ENCODE results near the gene KCNRG. TPM values are rescaled to one million over a fixed set of nuclear protein-coding genes. Genes with fewer than 3 reads are reported as not detected.

The KCNRG gene
- total RNA-seq, 2 experiments from 2014 or later, result not detected

DNA sequence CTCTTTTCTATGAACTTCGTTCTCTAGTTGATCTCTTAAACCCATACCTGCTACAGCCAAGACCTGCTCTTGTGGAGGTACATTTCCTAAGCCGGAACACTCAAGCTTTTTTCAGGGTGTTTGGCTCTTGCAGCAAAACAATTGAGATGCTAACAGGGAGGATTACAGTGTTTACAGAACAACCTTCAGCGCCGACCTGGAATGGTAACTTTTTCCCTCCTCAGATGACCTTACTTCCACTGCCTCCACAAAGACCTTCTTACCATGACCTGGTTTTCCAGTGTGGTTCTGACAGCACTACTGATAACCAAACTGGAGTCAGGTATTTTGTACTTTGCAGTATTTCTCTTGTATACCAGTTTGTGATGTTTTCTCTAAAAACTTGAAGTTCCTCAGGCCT is 506 bp downstream of the KCNRG start:
- Mint-ChIP-seq H3K27me3 (ENCODE audit: low read depth) (no peaks in the 10 kb centered on the region), H3K9me3 (peaks cover 2% of the 10 kb centered on the region), H3K4me1 (ENCODE audit: low read depth) (peaks cover 27% of the 10 kb centered on the region), H3K4me3 (no peak overlapping the region), H3K27ac (no peak overlapping the region), H3K36me3 (ENCODE audit: low read depth) (peaks cover 57% of the 10 kb centered on the region)
- CTCF ChIA-PET, result interaction anchor here (0.6 kb wide), 1 partner anchor 14 kb away, joined by 3 read pairs; no protein-coding TSS in a partner anchor
- intact Hi-C loops (cut with micrococcal nuclease), result no loop called here
- DNase-seq, result no peak

DNA sequence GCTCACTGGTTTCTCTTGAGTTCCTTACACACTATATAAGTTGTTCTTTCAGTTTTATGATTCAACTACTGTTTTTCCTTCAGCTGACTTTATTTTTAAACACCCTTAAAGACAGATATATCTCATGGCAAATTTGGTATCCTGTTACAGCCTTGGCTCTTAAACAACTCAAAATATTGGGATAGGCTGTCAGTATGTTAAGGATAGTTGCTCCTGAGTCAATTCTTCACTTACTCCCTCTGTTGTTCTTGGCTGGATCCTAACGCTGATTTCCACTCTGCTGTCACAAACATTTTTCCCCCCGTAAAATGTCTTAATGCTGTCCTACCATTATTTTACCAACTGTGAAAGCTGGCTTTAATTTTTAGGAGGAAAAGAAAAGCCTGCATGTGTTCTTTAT is 1.2 kb downstream of the KCNRG start:
- DNase-seq, result no peak
- H3K36me3 Mint-ChIP-seq (ENCODE audit: low read depth), result peaks cover 50% of the 10 kb centered on the region
- intact Hi-C loops (cut with micrococcal nuclease), result no loop called here
- H3K4me1 Mint-ChIP-seq (ENCODE audit: low read depth), result peaks cover 27% of the 10 kb centered on the region
- no peak overlapping the region for H3K4me3 Mint-ChIP-seq
- H3K27me3 Mint-ChIP-seq (ENCODE audit: low read depth), result no peaks in the 10 kb centered on the region
- no peak overlapping the region for H3K27ac Mint-ChIP-seq
- peaks cover 2% of the 10 kb centered on the region for H3K9me3 Mint-ChIP-seq
- CTCF ChIA-PET, result interaction anchor here (0.6 to 0.7 kb wide), 2 partner anchors 14 to 849 kb away, joined by 3 to 4 read pairs; no protein-coding TSS in a partner anchor

DNA sequence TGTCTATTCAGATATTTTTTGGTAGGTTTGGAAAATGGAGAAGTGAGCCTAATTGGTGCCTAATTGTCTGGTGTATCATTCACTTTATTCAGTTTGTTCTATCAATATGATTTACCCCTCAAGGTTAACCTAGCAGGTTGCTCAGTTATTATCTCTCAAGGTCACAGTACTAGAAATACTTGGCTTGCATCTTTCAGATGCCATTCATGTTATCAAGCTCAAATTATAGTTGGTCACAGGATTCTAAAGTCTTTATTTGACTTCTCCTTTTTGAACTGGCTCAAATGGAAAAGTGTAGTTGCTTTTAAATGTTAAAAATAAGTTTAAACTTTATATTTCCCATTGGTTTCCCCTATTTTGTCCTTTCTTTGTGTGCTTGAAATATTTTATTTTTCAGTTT is 2.6 kb downstream of the KCNRG start:
- H3K27ac Mint-ChIP-seq, result no peak overlapping the region
- H3K36me3 Mint-ChIP-seq (ENCODE audit: low read depth), result peaks cover 36% of the 10 kb centered on the region
- peaks cover 27% of the 10 kb centered on the region for H3K4me1 Mint-ChIP-seq (ENCODE audit: low read depth)
- H3K9me3 Mint-ChIP-seq, result peaks cover 2% of the 10 kb centered on the region
- intact Hi-C loops (cut with micrococcal nuclease), result no loop called here
- H3K27me3 Mint-ChIP-seq (ENCODE audit: low read depth), result no peaks in the 10 kb centered on the region
- DNase-seq, result no peak
- CTCF ChIA-PET, result interaction anchor here (0.6 to 1.1 kb wide), 2 partner anchors 68 to 353 kb away, joined by 3 to 4 read pairs; no protein-coding TSS in a partner anchor
- H3K4me3 Mint-ChIP-seq, result no peak overlapping the region

DNA sequence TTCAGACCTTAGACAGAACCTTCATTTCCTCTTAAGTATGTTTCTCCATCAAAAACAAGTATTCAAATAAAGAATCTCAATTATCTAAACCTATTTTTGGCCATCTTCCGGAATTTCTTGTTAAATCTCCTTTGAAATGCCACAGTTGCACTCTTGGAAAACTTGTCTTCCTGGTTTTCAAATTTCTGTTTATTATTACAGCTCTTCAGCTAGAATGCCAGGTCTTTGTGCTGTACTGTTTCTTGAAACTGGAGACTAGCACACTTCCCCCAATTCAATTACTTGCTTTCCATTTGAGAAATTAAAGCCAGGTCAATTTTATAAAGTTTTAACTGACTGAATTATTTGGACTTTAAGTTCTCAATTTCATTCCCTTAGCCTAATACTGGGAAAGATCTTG is 10.2 kb downstream of the KCNRG start:
- CTCF ChIA-PET, result no interaction called here
- intact Hi-C loops (cut with micrococcal nuclease), result no loop called here
- Mint-ChIP-seq H3K36me3 (ENCODE audit: low read depth) (peaks cover 17% of the 10 kb centered on the region), H3K9me3 (peaks cover 2% of the 10 kb centered on the region), H3K4me1 (ENCODE audit: low read depth) (peaks cover 6% of the 10 kb centered on the region), H3K4me3 (no peak overlapping the region), H3K27ac (no peak overlapping the region), H3K27me3 (ENCODE audit: low read depth) (no peaks in the 10 kb centered on the region)
- no peak for DNase-seq

DNA sequence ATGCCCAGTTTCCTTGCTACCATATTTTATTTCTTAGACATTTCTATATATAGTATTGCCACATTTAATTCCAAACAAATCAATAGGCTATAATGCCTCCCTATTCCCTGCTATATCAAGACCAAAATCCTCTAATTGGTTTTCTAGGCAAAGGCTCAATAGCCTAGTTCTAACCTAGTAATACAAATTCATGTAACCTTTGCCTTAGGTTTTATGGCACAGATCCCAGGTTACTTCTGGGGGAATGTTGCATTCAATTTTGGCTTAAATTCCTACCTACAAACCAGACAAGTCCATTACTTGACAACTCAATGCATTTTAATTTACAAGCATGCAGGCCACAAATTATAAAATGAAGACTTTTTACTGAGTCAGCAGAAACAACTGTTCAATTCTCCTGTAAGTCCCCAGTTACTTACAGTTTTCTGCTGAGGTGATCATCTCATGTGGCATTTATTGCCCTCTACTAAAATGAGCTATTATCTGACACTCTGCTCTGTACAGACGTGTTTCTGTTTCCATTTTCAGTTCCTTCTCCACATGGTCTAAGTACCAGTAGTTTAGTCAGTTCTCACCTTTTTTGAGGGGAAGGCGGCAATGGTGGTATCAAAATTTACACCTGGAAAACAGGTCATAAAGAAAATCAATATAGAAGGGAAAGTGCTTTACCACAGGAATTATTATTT is 11.7 kb downstream of the KCNRG start:
- Mint-ChIP-seq H3K27ac (no peak overlapping the region), H3K36me3 (ENCODE audit: low read depth) (peaks cover 15% of the 10 kb centered on the region)
- CTCF ChIA-PET, result interaction anchor here (0.7 kb wide), 1 partner anchor 262 kb away, joined by 3 read pairs; no protein-coding TSS in a partner anchor

DNA sequence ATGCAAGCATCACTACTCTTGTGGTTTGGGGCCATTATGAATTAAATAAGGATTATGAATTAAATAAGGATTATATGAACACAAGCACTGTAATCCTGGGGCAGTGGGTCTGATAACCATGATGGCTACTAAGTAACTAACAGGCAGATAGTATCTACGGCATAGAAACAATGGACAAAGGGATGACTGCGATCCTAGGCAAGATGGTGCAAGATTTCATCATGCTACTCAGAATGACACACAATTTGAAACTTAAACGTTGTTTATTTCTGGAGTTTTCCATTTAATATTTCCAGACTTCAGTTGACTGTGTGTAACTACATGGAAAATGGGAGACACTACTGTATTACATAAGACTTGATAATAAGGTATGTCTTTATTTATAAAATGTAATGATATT is 15.1 kb downstream of the KCNRG start:
- no peak overlapping the region for H3K27ac Mint-ChIP-seq
- peaks cover 6% of the 10 kb centered on the region for H3K4me1 Mint-ChIP-seq (ENCODE audit: low read depth)
- H3K36me3 Mint-ChIP-seq (ENCODE audit: low read depth), result peaks cover 11% of the 10 kb centered on the region
- DNase-seq, result no peak
- no peaks in the 10 kb centered on the region for H3K9me3 Mint-ChIP-seq
- no peak overlapping the region for H3K4me3 Mint-ChIP-seq
- intact Hi-C loops (cut with micrococcal nuclease), result no loop called here
- CTCF ChIA-PET, result no interaction called here
- no peaks in the 10 kb centered on the region for H3K27me3 Mint-ChIP-seq (ENCODE audit: low read depth)

More for the DNA sequence above, 11.7 kb downstream of the KCNRG start:
- no peak for DNase-seq
- intact Hi-C loops (cut with micrococcal nuclease), result no loop called here
- H3K4me3 Mint-ChIP-seq, result no peak overlapping the region
- no peaks in the 10 kb centered on the region for H3K27me3 Mint-ChIP-seq (ENCODE audit: low read depth)
- H3K9me3 Mint-ChIP-seq, result no peaks in the 10 kb centered on the region
- peaks cover 6% of the 10 kb centered on the region for H3K4me1 Mint-ChIP-seq (ENCODE audit: low read depth)

DNA sequence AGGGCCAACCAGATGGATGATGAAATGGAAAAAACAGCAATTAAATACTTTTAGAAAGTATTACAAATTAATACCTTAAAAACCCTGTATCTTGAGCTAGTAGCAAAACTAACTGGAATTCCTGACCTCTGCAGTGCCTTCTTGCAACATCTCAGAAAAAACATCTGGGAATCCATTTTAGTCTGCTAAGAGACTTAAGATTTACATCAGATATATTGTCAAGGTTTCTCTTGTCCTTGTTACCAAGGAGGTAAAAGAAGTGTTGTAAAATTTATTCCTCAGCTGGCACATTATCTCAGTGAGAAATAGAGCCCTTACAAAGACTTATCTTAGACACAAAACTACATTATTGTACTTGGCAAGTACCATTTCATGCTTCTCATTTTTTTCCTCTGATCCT is 18.5 kb downstream of the KCNRG start:
- peaks cover 3% of the 10 kb centered on the region for H3K36me3 Mint-ChIP-seq (ENCODE audit: low read depth)
- intact Hi-C loops (cut with micrococcal nuclease), result no loop called here
- no peak overlapping the region for H3K27ac Mint-ChIP-seq
- H3K27me3 Mint-ChIP-seq (ENCODE audit: low read depth), result no peaks in the 10 kb centered on the region
- H3K9me3 Mint-ChIP-seq, result no peaks in the 10 kb centered on the region
- DNase-seq, result no peak
- no peak overlapping the region for H3K4me3 Mint-ChIP-seq
- peaks cover 2% of the 10 kb centered on the region for H3K4me1 Mint-ChIP-seq (ENCODE audit: low read depth)
- CTCF ChIA-PET, result no interaction called here

DNA sequence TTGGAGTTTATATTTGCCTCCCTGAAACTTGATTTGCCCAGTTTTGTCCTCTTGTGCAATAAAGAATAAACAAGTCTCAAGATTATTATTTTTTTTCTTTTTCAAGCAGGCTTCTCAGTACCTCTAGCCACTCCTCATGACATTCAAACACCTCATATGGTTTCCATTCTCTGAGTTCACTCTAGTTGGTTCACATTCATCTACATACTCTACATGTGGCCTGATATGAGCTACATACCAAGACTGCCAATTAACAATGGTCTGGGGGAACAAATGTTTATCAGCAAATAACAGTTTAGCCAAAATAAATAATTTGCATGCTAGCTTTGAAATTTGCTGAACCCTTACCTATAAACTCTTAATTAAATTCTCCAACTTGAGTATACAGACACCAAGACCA is 22.5 kb downstream of the KCNRG start:
- Mint-ChIP-seq H3K27me3 (ENCODE audit: low read depth) (no peaks in the 10 kb centered on the region), H3K9me3 (no peaks in the 10 kb centered on the region), H3K4me1 (ENCODE audit: low read depth) (no peaks in the 10 kb centered on the region), H3K36me3 (ENCODE audit: low read depth) (peaks cover 4% of the 10 kb centered on the region), H3K27ac (no peak overlapping the region), H3K4me3 (no peak overlapping the region)
- intact Hi-C loops (cut with micrococcal nuclease), result loop anchor here (5.0 kb wide), 1 partner anchor 35 kb away; no protein-coding TSS in a partner anchor
- DNase-seq, result no peak
- CTCF ChIA-PET, result no interaction called here

DNA sequence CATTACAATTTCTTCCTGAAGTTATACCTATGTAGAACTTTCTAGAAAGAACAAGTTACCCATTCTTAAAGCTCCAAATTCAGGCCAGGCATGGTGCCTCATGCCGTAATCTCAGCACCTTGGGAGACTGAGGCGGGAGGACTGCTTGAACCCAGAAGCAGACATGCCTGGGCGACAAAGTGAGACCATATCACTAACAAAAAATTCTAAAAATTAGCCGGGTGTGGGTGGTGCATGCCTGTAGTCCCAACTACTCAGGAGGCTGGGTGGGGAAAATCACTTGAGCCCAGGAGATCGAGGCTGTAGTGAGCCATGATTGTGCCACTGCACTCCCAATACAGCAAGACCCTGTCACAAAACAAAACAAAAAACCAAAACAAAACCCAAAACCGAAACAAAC is 23.0 kb downstream of the KCNRG start:
- CTCF ChIA-PET, result no interaction called here
- H3K4me1 Mint-ChIP-seq (ENCODE audit: low read depth), result no peaks in the 10 kb centered on the region
- H3K36me3 Mint-ChIP-seq (ENCODE audit: low read depth), result peaks cover 6% of the 10 kb centered on the region
- no peak for DNase-seq
- no peak overlapping the region for H3K27ac Mint-ChIP-seq
- H3K27me3 Mint-ChIP-seq (ENCODE audit: low read depth), result no peaks in the 10 kb centered on the region
- H3K4me3 Mint-ChIP-seq, result no peak overlapping the region
- intact Hi-C loops (cut with micrococcal nuclease), result loop anchor here (5.0 kb wide), 1 partner anchor 34 kb away; no protein-coding TSS in a partner anchor
- H3K9me3 Mint-ChIP-seq, result no peaks in the 10 kb centered on the region

DNA sequence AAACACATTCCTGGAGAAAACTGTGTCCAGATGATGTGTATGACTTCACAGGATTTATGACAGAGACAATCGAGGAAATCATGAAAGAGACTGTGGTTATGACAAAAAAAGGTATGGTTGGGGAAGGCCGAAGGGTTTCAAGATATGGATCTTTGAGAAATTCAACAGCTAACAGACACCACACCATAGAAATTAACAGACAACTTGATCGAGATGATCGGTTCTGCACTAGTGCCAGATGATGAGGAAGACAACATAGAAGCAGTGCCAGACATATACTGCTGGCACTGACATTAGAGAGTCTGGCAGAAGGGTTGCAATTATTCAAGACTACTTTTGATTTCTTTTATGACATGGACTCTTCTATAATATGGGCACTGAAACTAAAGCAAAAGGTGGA is 37.2 kb downstream of the KCNRG start:
- no peak overlapping the region for H3K4me3 Mint-ChIP-seq
- intact Hi-C loops (cut with micrococcal nuclease), result no loop called here
- peaks cover 22% of the 10 kb centered on the region for H3K36me3 Mint-ChIP-seq (ENCODE audit: low read depth)
- peaks cover 3% of the 10 kb centered on the region for H3K4me1 Mint-ChIP-seq (ENCODE audit: low read depth)
- CTCF ChIA-PET, result no interaction called here
- no peaks in the 10 kb centered on the region for H3K27me3 Mint-ChIP-seq (ENCODE audit: low read depth)
- no peak overlapping the region for H3K27ac Mint-ChIP-seq
- H3K9me3 Mint-ChIP-seq, result no peaks in the 10 kb centered on the region
- DNase-seq, result no peak

DNA sequence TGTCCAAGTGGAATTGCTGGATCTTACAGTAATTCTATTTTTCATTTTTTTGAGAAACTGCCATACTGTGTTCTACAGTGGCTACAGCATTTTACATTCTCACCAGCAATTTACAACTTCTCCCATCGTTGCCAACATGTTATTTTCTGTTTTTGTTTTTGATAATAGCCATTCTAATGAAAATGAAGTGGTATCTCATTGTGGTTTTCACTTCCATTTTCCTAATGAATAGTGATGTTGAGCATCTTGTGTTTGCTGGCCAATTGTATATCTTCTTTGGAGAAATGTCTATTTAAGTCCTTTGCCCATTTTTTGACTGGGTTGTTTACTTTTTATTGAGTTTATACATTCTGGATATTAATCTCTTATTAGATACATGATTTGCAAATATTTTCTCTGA is 38.6 kb downstream of the KCNRG start:
- peaks cover 25% of the 10 kb centered on the region for H3K36me3 Mint-ChIP-seq (ENCODE audit: low read depth)
- intact Hi-C loops (cut with micrococcal nuclease), result no loop called here
- DNase-seq, result no peak
- H3K27ac Mint-ChIP-seq, result no peak overlapping the region
- H3K27me3 Mint-ChIP-seq (ENCODE audit: low read depth), result no peaks in the 10 kb centered on the region
- H3K4me3 Mint-ChIP-seq, result no peak overlapping the region
- CTCF ChIA-PET, result no interaction called here
- H3K4me1 Mint-ChIP-seq (ENCODE audit: low read depth), result peaks cover 3% of the 10 kb centered on the region
- no peaks in the 10 kb centered on the region for H3K9me3 Mint-ChIP-seq

DNA sequence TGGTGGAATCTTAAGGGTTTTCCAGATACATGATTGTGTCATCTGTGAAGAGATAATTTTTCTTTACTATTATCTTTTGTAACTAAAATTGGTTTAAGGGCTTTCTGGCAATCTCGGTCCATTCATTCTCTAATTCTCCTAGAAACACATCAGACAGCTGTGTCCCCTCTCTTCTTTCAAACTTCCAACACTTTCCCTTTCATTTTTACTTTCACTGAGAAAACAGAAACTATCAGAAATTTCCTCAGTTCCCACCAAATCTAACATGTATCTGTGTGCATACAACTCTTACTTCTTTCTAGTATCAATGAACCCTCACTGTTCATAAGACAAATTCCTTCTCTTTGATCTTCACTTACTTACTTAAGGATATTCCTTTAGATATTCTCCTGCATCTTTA is 40.2 kb downstream of the KCNRG start:
- H3K36me3 Mint-ChIP-seq (ENCODE audit: low read depth), result peaks cover 31% of the 10 kb centered on the region
- H3K27ac Mint-ChIP-seq, result no peak overlapping the region
- CTCF ChIA-PET, result no interaction called here

DNA sequence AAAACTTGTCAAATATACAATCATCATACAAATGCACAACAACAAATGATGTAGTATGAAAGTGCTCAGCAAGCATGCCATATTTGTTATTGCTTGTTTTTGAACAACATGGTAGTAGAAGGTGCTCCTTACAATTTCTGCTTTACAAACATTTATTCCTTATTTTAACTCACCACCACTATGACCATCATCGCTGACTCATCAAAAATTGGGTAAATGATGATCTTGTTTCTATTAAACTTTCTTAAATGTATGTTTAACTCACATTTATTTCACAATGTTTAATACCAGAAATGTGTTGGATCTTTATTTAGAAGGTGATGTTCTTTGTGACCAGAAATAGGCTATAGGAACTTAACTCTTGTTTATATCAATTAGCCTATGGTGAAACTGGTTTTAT is 45.5 kb downstream of the KCNRG start:
- Mint-ChIP-seq H3K36me3 (ENCODE audit: low read depth) (peaks cover 19% of the 10 kb centered on the region), H3K27me3 (ENCODE audit: low read depth) (no peaks in the 10 kb centered on the region), H3K27ac (no peak overlapping the region), H3K9me3 (no peaks in the 10 kb centered on the region), H3K4me3 (no peak overlapping the region), H3K4me1 (ENCODE audit: low read depth) (peaks cover 3% of the 10 kb centered on the region)
- intact Hi-C loops (cut with micrococcal nuclease), result no loop called here
- no peak for DNase-seq
- CTCF ChIA-PET, result no interaction called here

More for the DNA sequence above, 40.2 kb downstream of the KCNRG start:
- intact Hi-C loops (cut with micrococcal nuclease), result no loop called here
- DNase-seq, result no peak
- H3K4me1 Mint-ChIP-seq (ENCODE audit: low read depth), result peaks cover 3% of the 10 kb centered on the region
- H3K9me3 Mint-ChIP-seq, result no peaks in the 10 kb centered on the region
- no peaks in the 10 kb centered on the region for H3K27me3 Mint-ChIP-seq (ENCODE audit: low read depth)
- H3K4me3 Mint-ChIP-seq, result no peak overlapping the region
